Caco-2 (cell line): ENCODE results near the gene IQGAP2. TPM values are rescaled to one million over a fixed set of nuclear protein-coding genes. Genes with fewer than 3 reads are reported as not detected.

Experiments used
- BruUV-seq: library from RNA; stranded (reverse); fragments of 400-500 nt; replicated peaks from 2 replicates; lab custom pipeline; 2021; lab: Mats Ljungman, UMichigan
- CTCF ChIA-PET: fragments of 300-600 bp; sonication (Branson Sonifier 250); formaldehyde crosslinking; loops from one replicate; lab custom pipeline; 2022; ENCODE audit warnings: antibody characterized with exemption; lab: Charles Lee
- POLR2A ChIA-PET: fragments of 300-600 bp; sonication (Branson Sonifier 250); formaldehyde crosslinking; loops from one replicate; lab custom pipeline; 2022; ENCODE audit warnings: antibody characterized with exemption; lab: Charles Lee
- DNase-seq, 2 experiments: peaks; one replicate each; pipeline versions ENCODE4 v3.0.0 to v3.0.0-alpha.2; 2020 to 2022
- H3K27me3 ChIP-seq: replicated peaks from 2 replicates; pipeline ENCODE4 v1.6.0; 2011; ENCODE audit warnings: low read length; ENCODE audit not compliant: control insufficient read depth, insufficient read depth
- H3K36me3 ChIP-seq: 2 replicates; pipeline ENCODE4 v1.5.1; 2011; ENCODE audit warnings: low read length; ENCODE audit not compliant: control insufficient read depth, insufficient read depth
- H3K4me1 ChIP-seq: fragments of 250-450 bp; sonication (Bioruptor Pico); 2 replicates; pipeline ENCODE4 v1.5.1; 2020; ENCODE audit warnings: mild to moderate bottlenecking
- H3K4me3 ChIP-seq: 2 replicates; pipeline ENCODE4 v1.5.1; 2011; ENCODE audit warnings: low read depth, mild to moderate bottlenecking, control low read depth, low read length
- H3K9me3 ChIP-seq: fragments of 250-450 bp; sonication (Bioruptor Pico); 2 replicates; pipeline ENCODE4 v1.5.1; 2020; ENCODE audit warnings: mild to moderate bottlenecking, moderate library complexity
- H3K27ac Mint-ChIP-seq: one replicate; pipeline ENCODE4 v1.8.0; 2022; ENCODE audit warnings: mixed read lengths; ENCODE audit not compliant: unreplicated experiment
- H3K27me3 Mint-ChIP-seq: one replicate; pipeline ENCODE4 v1.8.0; 2022; ENCODE audit warnings: mixed read lengths; ENCODE audit not compliant: insufficient read depth, unreplicated experiment
- H3K36me3 Mint-ChIP-seq: one replicate; pipeline ENCODE4 v1.8.0; 2022; ENCODE audit warnings: mild to moderate bottlenecking, mixed read lengths; ENCODE audit not compliant: insufficient read depth, unreplicated experiment
- H3K4me1 Mint-ChIP-seq: one replicate; pipeline ENCODE4 v1.8.0; 2022; ENCODE audit warnings: low read depth, mixed read lengths; ENCODE audit not compliant: unreplicated experiment
- H3K4me3 Mint-ChIP-seq: one replicate; pipeline ENCODE4 v1.8.0; 2022; ENCODE audit warnings: mild to moderate bottlenecking, moderate library complexity, mixed read lengths; ENCODE audit not compliant: unreplicated experiment
- H3K9me3 Mint-ChIP-seq: one replicate; pipeline ENCODE4 v1.8.0; 2022; ENCODE audit warnings: mixed read lengths; ENCODE audit not compliant: unreplicated experiment
- CTCF ChIP-seq, 2 experiments: fragments of 200-600 bp in 1 of 2; IDR thresholded peaks; 1 replicate in 1 of 2; 2 replicates in 1 of 2; pipeline versions ENCODE4 v1.5.1 to v1.8.0; 2011 to 2022; ENCODE audit warnings: antibody characterized with exemption in 1 of 2, control low read depth in 1 of 2, inconsistent platforms in 1 of 2, low read depth in 1 of 2, low read length in 1 of 2, mild to moderate bottlenecking in 1 of 2, moderate library complexity in 1 of 2; ENCODE audit not compliant: insufficient read depth in 1 of 2, severe bottlenecking in 1 of 2, unreplicated experiment in 1 of 2
- intact Hi-C: fragments of 100-400 bp; cut with micrococcal nuclease; formaldehyde crosslinking; loops from one replicate; pipeline ENCODE4 v1.10.0; 2022; ENCODE audit not compliant: unreplicated experiment
- total RNA-seq: library from RNA; stranded (reverse); gene quantifications from 2 replicates; pipeline ENCODE4 v1.2.3, GENCODE V29; 2022

The IQGAP2 gene
- total RNA-seq, 1 experiment from 2014 or later: 89.4 TPM

- Mint-ChIP-seq H3K27me3 (no peaks in the 10 kb centered on the region), H3K4me3 (no peak overlapping the region), H3K9me3 (no peaks in the 10 kb centered on the region), H3K4me1 (peaks cover 45% of the 10 kb centered on the region), H3K27ac (peak overlapping the region; percentile 10), H3K36me3 (peaks cover 26% of the 10 kb centered on the region)
- no TSS peak for BruUV-seq
- DNase-seq: peak in 1 of 2 experiments; percentile 53
- H3K9me3 ChIP-seq: no peaks in the 10 kb centered on the region
- CTCF ChIA-PET: no interaction called here
- no peaks in the 10 kb centered on the region for H3K36me3 ChIP-seq
- no peaks in the 10 kb centered on the region for H3K27me3 ChIP-seq
- H3K4me3 ChIP-seq: no peak overlapping the region
- H3K4me1 ChIP-seq: peaks cover 83% of the 10 kb centered on the region
- no peak for TF ChIP-seq CTCF (IDR thresholded peaks at IDR 0.05; ENCODE audit: insufficient read depth in 1 of 2, low read depth in 1 of 2, low read length in 1 of 2, severe bottlenecking in 1 of 2, unreplicated experiment in 1 of 2)
- POLR2A ChIA-PET: no interaction called here
- intact Hi-C loops: loop anchor here (5.0 kb wide), 1 partner anchor 78 kb away; the partner anchor contains the start of gene IQGAP2
These were observed 77.0 kb downstream of the IQGAP2 start for GRCh38 chr5:76479973-76480667.

GRCh38 chr5:76482984-76483383 is 79.9 kb downstream of the IQGAP2 start:
- POLR2A ChIA-PET: no interaction called here
- Histone ChIP-seq H3K27me3 (no peaks in the 10 kb centered on the region), H3K9me3 (no peaks in the 10 kb centered on the region; the same call in 1 of the 2 replicates), H3K36me3 (no peaks in the 10 kb centered on the region), H3K4me1 (peaks cover 58% of the 10 kb centered on the region), H3K4me3 (no peak overlapping the region)
- Mint-ChIP-seq H3K4me1 (peaks cover 33% of the 10 kb centered on the region), H3K27ac (no peak overlapping the region), H3K9me3 (no peaks in the 10 kb centered on the region), H3K4me3 (no peak overlapping the region), H3K27me3 (no peaks in the 10 kb centered on the region), H3K36me3 (peaks cover 20% of the 10 kb centered on the region)
- no peak for TF ChIP-seq CTCF (IDR thresholded peaks at IDR 0.05; ENCODE audit: insufficient read depth in 1 of 2, low read depth in 1 of 2, low read length in 1 of 2, severe bottlenecking in 1 of 2, unreplicated experiment in 1 of 2)
- no TSS peak for BruUV-seq
- intact Hi-C loops: loop anchor here (1.0 to 5.0 kb wide), 2 partner anchors 61 to 81 kb away; partner anchors contain the start of gene IQGAP2
- DNase-seq: no peak
- CTCF ChIA-PET: interaction anchor here (0.8 kb wide), 2 partner anchors 55 to 100 kb away, joined by 3 read pairs; no protein-coding TSS in a partner anchor

- Histone ChIP-seq H3K9me3 (no peaks in the 10 kb centered on the region; the same call in 1 of the 2 replicates), H3K4me1 (peaks cover 53% of the 10 kb centered on the region), H3K4me3 (no peak overlapping the region), H3K27me3 (no peaks in the 10 kb centered on the region), H3K36me3 (no peaks in the 10 kb centered on the region)
- peak in 1 of 2 experiments; percentile 21 for TF ChIP-seq CTCF (IDR thresholded peaks at IDR 0.05; ENCODE audit: insufficient read depth in 1 of 2, low read depth in 1 of 2, low read length in 1 of 2, severe bottlenecking in 1 of 2, unreplicated experiment in 1 of 2)
- Mint-ChIP-seq H3K9me3 (no peaks in the 10 kb centered on the region), H3K4me1 (peaks cover 33% of the 10 kb centered on the region), H3K27ac (peak overlapping the region; percentile 36), H3K4me3 (no peak overlapping the region), H3K36me3 (peaks cover 20% of the 10 kb centered on the region), H3K27me3 (no peaks in the 10 kb centered on the region)
- BruUV-seq: no TSS peak
- peak in 1 of 2 experiments; percentile 36 for DNase-seq
- ChIA-PET POLR2A (no interaction called here), CTCF (interaction anchor here (0.6 to 1.0 kb wide), 7 partner anchors 31 to 246 kb away, joined by 3 to 4 read pairs (median 3); partner anchors contain the start of gene IQGAP2)
- intact Hi-C loops: loop anchor here (1.0 to 5.0 kb wide), 2 partner anchors 61 to 81 kb away; partner anchors contain the start of gene IQGAP2
These were observed 80.3 kb downstream of the IQGAP2 start for GRCh38 chr5:76483433-76483832.
